Measurements from ENCODE around the gene SGCA.

The SGCA gene

GRCh38 chr17:50210240-50211225 lies 44.7 kb downstream of the SGCA start:
- no peak for DNase-seq

- no peak for DNase-seq
Measured at GRCh38 chr17:50211249-50212120, 45.7 kb downstream of the SGCA start.

GRCh38 chr17:50212121-50212843 lies 46.5 kb downstream of the SGCA start:
- no peak for DNase-seq

DNA sequence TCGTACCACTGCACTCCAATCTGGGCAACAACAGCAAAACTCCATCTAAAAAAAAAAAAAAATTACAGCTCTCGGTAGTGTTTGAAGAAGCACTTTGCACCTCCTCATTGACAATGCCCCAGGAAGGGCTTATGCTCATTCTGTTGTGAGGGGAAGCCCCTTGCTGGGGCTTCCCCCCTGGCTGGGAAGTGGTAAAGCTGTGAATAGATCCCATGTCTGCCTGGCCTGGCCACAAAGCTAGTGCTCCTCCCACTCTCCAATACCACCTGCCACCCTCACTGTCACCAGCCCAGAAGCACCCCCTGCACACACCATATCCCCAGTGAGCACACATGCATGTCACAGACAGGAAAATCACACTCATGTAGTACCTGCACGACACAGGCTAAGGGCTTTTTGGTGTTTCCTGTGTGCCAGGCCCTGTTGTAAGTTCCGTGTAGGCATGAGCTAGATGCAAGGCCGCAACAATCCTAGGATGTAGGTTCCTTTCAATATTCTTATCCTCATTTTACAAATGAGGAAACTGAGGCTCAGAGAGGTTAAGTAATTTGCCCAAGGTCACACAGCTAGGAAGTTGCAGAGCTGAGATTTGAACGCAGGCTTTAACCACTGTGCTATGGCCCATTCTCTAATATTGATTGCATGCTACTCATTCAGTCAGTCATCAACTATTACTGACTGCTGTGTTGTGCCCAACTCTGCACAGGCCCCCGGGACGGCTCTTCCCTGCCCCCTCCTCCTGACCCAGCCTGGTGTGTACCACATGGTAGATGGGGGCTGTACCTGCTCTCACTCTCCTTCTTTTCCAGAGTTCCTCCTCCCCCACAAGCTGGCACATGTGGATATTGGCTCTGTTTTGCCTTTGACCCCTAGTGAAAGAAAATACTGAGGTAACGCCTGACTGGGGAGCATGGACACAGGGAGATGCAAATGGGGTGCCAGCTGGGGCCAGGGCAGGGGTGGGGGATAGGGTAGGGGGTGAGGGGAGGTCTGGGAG lies 47.5 kb downstream of the SGCA start:
- DNase-seq, result peak; percentile 64 to 73

DNA sequence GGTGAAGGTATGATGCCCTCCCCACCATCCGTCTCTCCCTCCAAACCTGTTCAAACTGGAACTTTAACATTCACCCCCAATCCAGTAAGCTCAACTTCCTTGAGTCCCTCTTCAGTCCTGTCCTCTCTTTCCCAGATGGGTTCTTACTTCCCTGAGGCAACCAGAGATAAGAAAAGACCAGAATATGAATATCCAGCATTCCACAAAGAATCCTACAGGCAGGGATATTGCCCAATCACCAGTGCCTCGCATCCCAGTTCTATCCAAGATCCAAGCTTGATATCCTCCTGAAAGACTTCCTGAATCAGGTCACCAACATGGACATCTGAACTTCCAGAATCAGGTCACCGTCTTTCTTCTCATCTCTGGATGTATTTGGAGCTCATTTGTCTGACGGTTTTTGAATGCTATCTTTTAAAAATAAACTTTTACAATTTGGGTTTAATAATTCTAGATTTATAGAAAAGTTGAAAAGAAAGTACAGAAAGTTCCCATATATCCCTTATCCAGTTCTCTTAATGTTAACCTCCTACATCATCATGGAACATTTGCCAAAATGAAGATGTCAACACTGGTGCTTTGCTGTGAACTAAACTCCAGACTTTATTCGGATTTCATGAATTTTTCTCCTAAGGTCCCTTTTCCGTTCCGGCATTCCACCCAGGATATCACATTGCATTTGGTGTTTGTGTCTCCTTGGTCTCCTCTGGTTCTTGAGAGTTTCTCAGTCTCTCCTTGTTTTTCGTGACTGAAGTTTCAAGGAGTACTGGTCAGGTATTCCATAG lies 49.4 kb downstream of the SGCA start:
- DNase-seq, result no peak

GRCh38 chr17:50217591-50217990 lies 51.8 kb downstream of the SGCA start:
- DNase-seq, result no peak

DNA sequence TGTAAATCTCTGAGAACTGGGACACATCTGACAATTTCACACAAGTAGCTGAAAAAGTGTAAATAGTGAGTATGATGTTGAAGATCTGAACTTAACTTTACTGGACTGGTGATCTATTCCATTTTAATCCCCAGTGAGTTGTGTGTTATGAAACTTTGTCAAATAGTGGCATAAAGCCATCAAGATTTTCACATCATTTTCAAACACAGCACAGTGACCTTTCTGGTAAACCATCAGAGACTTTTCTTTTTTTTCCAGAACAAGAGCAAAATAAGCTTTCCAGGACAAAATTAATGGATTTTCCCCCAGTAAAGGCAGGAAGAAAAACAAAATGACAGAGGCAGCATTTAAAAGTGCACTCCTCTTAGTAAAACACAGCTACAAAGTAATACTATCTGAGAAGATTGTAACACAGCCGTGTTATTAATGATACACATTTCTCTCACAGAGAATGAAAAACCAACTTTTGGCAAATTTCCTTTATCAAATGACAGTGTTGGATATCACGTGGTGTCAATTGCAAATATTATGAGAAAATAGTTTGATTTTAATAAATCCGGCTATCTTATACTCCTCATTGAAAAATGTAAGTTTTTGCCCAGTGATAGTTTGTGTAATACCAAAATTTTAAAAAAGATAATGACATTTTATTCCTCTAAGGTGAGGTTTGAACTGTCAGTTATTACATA lies 52.4 kb downstream of the SGCA start:
- DNase-seq, result no peak

- DNase-seq, result no peak
Measured at GRCh38 chr17:50218771-50219315, 53.0 kb downstream of the SGCA start.

DNA sequence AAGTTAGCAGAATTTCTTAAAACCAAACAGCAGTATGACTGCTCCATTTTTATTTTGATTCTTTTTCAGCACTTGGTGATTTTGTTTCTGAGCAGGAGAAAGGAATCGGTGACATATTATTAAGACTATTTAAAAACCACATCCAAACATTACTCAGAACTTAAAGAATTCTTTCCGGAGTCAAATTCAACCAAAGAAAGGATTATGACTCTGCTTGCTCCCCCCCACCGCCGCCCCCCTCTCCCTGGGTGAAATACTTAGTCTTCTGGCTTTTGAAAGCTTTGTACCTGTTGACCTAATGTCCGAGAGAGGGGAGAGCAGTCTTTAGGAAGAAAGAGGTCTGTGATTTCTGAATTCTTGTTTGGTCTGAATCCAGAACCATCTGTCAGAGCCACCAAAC lies 53.5 kb downstream of the SGCA start:
- no peak for DNase-seq

DNA sequence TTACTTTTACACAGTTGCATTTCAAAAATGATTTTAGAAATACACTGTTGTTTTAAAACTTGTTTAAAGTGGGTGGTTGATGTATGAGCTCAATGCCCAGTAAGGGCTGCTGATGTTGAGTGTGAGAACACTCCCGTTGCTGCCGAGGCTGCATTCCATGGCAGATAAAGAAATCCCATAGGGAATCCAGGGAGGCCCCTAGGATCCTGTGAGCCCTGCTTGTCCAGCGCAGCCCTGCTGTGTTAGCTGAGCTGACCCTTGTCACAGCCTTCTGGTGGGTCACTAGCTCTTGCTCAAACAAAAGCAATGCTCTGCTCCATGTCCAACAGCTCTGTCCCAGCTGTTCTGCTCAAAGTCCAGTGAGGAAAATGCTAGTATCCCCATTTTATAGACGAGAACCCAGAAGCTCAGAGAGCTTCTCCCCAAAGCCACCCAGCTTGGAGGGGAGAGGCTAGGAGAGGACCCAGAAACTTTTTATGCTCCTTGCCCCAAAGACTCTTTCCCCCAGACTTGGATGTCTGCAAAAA lies 54.2 kb downstream of the SGCA start:
- DNase-seq, result no peak

GRCh38 chr17:50220811-50221210 lies 55.0 kb downstream of the SGCA start:
- DNase-seq, result no peak

DNA sequence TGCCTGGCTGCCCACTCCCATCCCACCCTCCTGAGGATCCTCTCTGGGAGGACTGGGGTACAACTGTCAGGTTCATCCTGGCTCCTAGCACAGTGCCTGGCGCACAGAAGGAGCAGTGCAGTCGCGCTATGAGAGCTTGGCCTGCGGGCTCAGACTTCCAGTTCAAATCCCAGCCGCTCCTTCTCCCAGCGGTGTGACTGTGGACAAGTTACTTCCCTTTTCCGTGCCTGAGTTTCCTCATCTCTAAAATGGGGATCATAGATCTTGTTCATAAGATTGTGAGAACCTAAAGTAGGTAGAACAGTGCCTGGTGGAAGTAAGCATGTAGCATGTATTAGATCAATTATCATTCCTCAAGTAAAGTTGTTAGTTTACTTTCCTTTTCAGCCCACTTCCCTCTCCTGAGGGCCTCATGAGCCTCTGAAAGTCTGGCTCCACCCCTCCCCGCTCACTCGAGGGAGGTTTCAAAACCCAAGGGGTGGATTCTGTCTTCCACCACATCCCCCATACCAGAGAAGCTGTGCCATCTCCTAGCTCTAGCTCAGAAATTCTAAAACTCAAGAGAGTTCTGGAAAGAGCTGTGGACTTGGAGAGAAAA lies 55.6 kb downstream of the SGCA start:
- DNase-seq, result no peak

DNA sequence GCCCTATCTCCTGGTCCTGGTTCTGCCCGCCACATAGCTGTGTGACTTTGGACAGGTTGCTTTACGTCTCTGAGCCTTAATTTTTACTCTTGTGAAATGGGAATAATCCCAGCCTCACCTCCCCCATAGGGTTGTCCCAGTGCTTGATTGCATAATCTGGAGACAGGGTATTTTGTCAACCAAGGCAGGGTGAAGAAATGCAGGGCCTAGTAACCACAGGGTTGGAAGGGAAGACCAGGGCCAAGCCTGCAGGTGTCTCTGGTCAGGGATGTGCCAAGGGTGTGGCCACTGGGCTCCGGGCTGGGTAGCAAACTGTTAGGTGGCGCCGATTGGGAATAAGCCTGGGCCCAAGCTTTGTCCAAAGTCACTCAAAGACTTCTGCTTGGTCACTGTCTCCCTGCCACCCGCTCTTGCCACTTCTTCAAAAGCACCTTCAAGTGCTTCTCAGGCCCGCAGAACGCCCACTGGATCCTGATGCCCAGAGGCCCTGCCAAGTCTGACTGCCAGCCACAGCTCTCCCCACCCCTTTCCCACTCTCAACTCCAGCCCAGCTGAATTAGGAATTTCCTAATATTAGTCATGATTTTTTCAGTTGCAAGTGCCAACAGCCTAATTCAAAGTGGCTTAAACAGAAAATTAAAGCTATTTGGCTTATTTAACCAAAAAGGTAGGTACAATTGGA lies 56.2 kb downstream of the SGCA start:
- DNase-seq, result no peak

- no peak for DNase-seq
Measured at GRCh38 chr17:50222922-50223321, 57.1 kb downstream of the SGCA start.

Measured in NCI-H524 (cell line).